HTERT RPE-1 (cell line): ENCODE measurements around the gene LRRC14B.
"Not testable (repeated sequence)": the region's sequence is repeated elsewhere in the genome, so short reads cannot be mapped to it uniquely, and the experiment has no call there.

Experiments
- in situ Hi-C: fragments of 300-500 bp; cut with MboI; formaldehyde crosslinking; loops from 4 replicates; pipeline ENCODE4 v1.14.3; 2020; ENCODE audit warnings: low sequenced_read_pairs

The LRRC14B gene

DNA sequence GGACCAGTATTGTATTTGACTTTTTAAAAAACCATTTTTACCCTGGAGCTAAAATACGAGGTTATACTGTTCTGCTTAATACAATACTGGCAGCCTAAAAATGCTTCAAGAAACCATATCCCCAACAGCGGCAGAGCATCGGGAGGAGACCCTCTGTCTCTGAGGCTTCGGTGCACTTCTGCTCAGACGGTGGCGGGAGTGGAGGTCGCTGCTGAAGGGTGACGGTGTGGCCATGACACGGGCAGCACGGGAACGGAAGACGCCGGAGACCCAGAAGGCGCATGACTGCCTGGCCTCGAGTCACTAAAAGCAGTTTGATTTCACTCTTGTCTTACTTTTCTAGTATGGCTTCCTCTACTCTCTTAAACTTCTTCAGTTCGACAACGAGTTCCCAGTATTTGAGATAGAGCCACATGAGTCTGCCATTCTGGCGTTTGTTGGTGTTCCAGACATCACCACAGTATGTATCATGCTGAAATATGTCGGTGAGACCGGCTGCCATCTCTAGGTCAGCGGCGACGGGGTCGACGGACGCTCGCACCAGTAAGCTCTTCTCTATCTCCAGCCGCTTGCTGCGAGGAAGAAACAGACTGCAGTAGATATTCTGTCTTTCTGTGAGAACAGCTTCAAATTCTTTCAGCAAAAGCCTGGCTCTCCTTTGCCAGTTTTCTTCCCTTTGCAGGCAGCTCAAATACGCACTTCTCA lies 13.8 kb downstream of the LRRC14B start:
- in situ Hi-C loops = no loop called here

GRCh38 chr5:206406-206805 lies 15.1 kb downstream of the LRRC14B start:
- in situ Hi-C loops = no loop called here

- in situ Hi-C loops = no loop called here
These were observed 15.7 kb downstream of the LRRC14B start for GRCh38 chr5:206927-207536.

GRCh38 chr5:207599-207998 lies 16.3 kb downstream of the LRRC14B start:
- in situ Hi-C loops = no loop called here

GRCh38 chr5:208449-209114 lies 17.3 kb downstream of the LRRC14B start:
- in situ Hi-C loops = no loop called here

DNA sequence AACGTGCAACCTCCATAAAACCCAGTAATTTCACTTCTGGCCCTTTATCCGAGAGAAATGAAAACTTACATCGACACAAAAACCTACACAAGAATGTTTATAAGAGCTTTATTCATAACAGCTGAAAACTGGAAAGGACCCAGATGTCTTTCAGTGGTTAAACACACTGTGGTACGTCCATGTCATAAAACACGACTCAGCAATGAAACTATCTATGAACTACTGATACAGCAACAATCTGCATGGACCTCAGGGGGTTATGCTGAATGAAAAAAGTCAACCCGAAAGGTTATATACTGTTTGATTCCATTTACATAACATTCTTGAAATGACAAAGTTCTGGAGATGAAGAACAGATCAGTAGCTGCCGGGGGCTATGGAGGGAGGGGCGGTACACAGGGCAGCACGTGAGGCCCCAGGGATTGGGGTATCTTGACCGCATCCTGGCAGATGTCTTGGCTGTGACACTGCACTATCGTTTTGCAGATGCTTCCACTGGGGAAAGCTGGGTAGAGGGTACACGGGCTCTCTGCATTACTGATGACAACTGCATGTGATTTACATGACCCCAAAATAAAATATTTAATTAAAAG lies 22.6 kb downstream of the LRRC14B start:
- in situ Hi-C loops = no loop called here

DNA sequence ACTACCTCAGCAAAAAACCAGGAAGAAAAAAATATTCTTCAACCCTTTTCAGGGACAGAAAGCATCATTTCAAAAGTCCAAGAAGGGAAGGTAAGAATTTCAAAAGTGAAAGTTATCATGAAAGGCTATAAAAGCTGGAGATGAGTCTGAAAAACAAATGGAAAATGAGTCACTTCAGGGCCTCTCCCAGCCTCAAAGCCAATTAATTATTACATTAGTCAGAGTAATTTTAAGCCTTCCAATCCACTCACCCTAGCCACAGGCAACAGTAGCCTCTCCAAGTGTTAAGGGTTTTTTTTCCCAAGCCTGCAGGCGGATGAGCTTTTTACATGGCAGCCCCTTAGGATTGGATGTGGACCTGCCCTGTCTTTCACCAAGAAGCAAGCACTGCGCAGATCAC lies 24.0 kb downstream of the LRRC14B start:
- in situ Hi-C loops = not testable (repeated sequence)

- in situ Hi-C loops = not testable (repeated sequence)
These were observed 24.8 kb downstream of the LRRC14B start for GRCh38 chr5:216076-216475.

GRCh38 chr5:217494-218456 lies 26.5 kb downstream of the LRRC14B start, which contains the start of the genes CCDC127 and SDHA:
Gene CCDC127 (minus strand): TSS chr5:218153. CDS start chr5:216849, 1,304 bp downstream.
Gene SDHA (plus strand): TSS chr5:218320. CDS start chr5:218356, 36 bp downstream.
- in situ Hi-C loops = not testable (repeated sequence)

- in situ Hi-C loops = no loop called here
These were observed 27.4 kb downstream of the LRRC14B start for GRCh38 chr5:218457-219291.

GRCh38 chr5:219460-219863 lies 28.2 kb downstream of the LRRC14B start:
- in situ Hi-C loops = no loop called here

- in situ Hi-C loops = no loop called here
These were observed 28.7 kb downstream of the LRRC14B start for GRCh38 chr5:219991-220390.

DNA sequence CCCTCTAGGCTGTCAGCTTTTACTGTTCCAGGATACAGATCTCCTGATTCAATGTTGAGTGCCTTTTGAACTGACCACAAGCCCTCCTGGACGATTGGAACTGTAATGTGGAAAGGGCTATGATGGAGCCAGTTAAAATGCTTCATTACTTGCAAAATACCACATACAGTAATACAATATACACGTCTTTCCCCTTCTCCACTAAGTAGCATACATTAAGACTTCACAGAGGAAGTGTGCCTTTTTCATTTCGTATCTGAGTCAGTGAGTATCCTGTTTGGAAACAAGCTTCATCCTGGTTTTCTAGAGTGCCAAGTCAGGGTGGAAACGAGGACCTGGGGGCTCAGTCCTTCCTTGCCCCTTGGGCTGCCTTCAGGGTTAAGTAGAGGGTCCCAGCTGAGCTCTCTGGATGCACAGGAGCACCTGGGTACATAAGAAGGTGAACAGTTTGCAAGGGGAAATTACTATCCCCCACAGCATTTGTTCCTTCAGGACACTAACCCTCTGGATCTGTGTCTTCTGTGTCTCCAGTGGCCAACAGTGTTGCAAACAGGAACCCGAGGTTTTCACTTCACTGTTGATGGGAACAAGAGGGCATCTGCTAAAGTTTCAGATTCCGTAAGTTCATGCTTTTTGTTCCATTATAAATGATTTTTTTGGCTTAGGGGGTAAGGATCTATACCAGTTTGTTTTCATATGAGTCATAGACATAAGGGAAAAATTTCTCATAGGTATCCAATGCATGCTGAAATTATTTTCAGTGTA lies 31.8 kb downstream of the LRRC14B start:
- in situ Hi-C loops = not testable (repeated sequence)

- in situ Hi-C loops = no loop called here
These were observed 32.5 kb downstream of the LRRC14B start for GRCh38 chr5:223791-224190.

DNA sequence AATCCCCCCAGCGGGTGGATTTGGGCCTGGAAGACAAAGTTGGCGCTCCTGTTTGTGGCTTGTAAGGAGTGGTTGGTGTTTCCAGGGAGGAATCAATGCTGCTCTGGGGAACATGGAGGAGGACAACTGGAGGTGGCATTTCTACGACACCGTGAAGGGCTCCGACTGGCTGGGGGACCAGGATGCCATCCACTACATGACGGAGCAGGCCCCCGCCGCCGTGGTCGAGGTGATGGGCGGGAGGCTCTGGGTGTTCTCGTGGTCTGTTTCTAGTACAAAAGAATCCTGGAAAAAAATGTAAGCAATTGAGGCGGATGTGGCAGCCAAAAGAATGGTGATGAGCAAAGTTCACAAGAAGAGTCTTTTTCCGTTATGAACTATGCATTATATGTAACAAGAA lies 34.0 kb downstream of the LRRC14B start:
- in situ Hi-C loops = no loop called here

DNA sequence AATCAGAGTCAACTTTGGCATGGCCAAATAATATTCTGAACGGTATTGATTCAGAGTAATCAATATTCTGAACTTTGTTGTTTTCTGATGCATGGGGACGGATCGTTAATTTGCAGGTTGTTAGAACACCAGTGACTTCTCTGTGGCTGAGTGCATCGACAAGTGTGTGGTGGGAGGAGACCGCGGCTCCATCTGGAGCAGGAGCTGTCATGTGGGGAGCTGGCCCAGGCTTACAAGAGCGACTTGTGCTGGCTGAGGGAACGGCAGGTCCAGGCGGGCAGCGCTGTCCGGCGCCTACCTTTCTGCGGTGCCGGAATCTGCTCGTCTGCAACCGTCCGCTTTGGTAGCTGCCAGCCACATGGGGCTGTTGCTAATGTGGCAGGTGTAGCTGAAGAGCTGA lies 36.1 kb downstream of the LRRC14B start:
- in situ Hi-C loops = not testable (repeated sequence)

- in situ Hi-C loops = no loop called here
These were observed 37.6 kb downstream of the LRRC14B start for GRCh38 chr5:228886-229285.

GRCh38 chr5:230711-231110 lies 39.4 kb downstream of the LRRC14B start:
- in situ Hi-C loops = no loop called here

DNA sequence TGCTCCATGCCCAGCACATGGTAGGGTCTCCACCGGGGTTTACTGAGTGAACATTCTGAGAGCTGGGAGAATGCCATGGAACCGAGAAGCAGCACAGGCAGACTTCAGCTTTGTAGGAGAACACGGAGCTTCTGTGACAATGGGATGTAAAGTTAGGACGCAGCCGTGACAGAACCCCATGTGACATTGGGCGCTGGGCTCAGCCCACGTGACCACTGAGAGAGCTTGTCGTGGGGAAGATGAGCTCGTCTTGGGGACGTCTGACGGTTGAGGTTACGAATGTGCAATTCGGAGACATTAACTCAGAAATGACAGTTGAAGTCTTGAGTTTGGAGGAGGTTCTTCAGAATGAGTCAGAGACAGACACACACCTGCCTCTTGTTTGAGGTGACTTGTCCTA lies 40.4 kb downstream of the LRRC14B start:
- in situ Hi-C loops = no loop called here
